GM18873 (cell line): ENCODE data around the gene WDR31.
A peak's percentile ranks its signal among the peaks of the same experiment; 100 is the strongest.
"Not testable (repeated sequence)": the region's sequence is repeated elsewhere in the genome, so short reads cannot be mapped to it uniquely, and the experiment has no call there.

Experiments used
- ATAC-seq: cut with Tn5 transposase; IDR thresholded peaks from one replicate; pipeline ENCODE4 v1.9.1; 2021; ENCODE audit warnings: mild to moderate bottlenecking, moderate library complexity, moderate number of reproducible peaks; ENCODE audit not compliant: unreplicated experiment, low FRiP score

Gene WDR31

DNA sequence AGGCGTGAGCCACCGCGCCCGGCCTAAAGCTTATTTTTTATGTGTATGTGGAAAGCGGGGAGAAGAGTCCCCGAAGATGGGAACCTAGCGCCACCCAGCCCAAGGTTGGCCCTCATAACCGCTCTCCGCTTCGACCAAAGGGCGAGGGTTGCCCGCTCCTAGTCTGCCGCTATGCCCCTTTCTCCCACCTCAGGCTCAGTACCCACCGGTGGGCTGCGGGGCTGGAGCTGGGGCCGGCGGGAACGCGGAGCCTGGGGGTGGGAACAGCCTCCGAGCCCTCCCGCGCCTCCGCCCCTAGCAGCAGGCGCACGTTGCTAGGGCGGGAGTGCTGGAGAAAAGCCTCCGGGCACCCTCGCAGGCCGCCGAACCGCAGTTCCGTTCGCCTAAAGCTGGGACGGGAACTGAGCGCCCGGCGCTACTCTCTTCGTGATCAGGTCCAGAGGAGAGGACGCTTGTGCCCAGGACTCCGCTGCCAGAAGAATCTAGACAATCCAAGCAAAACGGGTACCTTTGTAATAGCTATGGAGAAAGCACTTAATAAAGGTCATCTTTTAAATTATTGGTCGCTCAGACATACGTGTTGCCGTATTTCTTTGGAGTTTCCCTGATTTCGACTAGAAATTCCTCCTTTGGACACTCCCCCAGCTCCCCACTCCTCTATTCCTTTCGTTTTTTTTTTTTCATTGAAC lies at the start of gene WDR31:
TSS of gene WDR31 (minus strand) at position 265 of the 689 bp plus-strand sequence. CDS start 8,253 bp downstream, outside the sequence.
- ATAC-seq = peak; percentile 87

DNA sequence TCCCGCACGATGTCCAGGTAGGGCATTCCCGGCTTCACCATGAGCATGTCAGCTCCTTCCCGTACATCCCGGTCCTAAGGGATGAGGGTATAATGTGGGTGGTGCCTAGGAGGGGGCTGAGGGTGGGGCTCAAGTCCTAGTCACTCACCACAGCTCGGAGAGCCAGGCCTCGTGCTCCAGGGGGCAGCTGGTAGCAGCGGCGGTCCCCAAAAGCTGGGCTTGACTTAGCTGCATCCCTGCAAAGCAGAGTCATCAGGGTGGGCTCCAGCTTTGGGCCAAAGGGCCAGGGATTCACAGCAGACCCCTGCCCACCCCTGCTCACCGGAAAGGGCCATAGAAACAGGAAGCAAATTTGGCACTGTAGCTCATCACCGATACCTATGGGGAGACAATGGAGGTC lies 49.4 kb upstream of the WDR31 start:
- ATAC-seq = no peak

GRCh38 chr9:113388833-113389232 lies 48.8 kb upstream of the WDR31 start:
- ATAC-seq = no peak

- no peak for ATAC-seq
These were observed 47.6 kb upstream of the WDR31 start for GRCh38 chr9:113387560-113388230.

DNA sequence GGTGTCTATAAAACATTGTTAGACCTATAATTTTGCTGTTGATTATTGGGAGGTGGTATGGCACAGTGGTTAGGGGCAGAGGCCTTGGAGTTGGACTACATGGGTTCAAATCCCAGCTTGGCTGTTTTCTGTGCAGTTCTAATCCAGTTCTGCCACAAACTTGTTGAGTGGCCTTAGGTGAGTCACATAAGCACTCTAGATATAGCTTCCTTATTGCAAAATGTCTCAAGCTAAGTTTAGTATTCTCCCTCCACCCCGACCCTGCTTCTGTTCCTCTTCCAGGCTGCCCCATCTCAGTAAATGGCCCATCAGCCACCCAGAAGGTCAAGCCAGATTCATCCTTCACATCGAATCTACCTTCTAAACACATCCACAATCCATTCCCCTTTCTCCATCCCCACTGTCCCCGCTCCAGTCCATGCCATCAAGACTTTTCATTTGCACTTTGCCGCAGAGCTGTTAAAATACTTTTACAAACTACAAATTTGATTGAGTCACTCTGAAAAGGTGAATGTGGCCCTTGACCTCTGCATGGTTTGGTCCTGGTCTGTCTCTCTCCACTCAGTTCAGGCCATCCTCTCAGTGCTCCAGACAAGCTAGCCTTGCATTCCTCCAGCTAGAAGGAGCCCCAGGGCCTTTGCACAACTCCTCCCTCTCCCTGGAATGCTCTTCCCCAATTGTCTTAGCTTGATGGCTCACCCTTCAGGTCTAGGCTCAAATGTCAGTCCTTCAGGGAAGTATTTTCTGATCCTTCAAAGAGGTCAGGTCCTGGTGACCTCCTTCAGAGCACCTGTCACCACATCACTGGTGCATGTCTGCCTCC lies 46.7 kb upstream of the WDR31 start:
- no peak for ATAC-seq

- ATAC-seq = no peak
These were observed 41.9 kb upstream of the WDR31 start for GRCh38 chr9:113381909-113382411.

DNA sequence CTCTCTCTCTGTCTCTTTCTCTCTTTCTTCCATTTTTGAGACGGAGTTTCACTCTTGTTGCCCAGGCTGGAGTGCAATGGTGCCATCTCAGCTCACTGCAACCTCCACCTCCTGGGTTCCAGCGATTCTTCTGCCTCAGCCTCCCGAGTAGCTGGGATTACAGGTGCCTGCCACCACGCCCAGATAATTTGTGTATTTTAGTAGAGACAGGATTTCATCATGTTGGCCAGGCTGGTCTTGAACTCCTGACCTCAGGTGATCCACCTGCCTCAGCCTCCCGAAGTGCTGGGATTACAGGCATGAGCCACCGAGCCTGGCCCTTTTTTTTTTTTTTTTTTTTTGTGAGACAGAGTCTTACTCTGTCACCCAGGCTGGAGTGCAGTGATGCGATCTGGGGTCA lies 41.4 kb upstream of the WDR31 start:
- ATAC-seq = not testable (repeated sequence)

- peak; percentile 62 for ATAC-seq
These were observed 40.8 kb upstream of the WDR31 start for GRCh38 chr9:113380869-113381378.

- not testable (repeated sequence) for ATAC-seq
These were observed 39.7 kb upstream of the WDR31 start for GRCh38 chr9:113379829-113380210.

GRCh38 chr9:113379094-113379828 lies 39.2 kb upstream of the WDR31 start:
- not testable (repeated sequence) for ATAC-seq

DNA sequence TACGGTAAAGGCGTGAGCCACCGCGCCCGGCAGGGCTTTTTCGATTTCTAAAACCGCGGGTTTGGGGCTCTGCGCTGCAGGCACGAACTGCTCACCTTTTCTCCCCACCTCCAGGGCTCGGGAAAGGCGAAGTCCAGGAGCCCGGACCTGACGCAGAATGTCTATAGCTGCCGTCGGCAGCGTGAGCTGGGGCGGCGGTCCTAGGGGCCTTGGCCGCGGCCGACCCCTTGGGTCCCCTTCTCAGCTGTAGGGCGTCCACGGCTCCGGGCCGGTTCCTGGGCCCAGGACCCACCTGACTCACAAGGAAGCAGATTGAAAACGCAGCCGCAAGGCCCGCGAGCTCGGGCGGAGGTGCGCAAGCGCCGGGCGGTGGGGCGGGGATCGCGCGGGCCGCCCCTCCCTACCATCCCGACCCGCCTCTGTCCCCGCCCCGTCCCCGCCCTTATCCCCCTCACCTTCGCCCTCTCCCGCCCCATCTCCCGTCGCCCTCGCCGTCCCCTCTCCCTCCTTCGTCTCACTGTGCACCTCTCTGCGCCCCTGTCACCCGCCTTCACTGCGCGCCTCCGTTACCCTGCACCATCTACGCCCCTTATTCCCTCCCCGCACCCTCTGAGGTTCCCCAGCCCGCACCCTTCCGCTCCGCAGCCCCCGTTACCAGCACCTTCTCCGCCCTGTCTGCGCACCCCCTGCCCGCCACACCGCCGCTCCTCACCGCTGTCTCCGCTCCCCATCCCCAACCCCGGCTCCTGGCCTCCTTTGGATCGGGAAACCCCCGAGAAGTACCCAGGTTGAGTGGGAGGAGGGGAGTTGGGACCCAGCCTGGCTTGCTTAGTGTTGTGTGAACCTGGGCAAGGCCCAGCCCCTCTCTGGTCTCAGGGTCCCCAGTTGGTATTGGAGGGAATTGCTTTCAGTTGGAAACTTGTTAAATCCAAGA lies 36.8 kb upstream of the WDR31 start, which contains the start of gene HDHD3:
TSS of gene HDHD3 (minus strand) at position 353 of the 934 bp plus-strand sequence. CDS start 2,632 bp downstream, outside the sequence.
- peak; percentile 70 for ATAC-seq

GRCh38 chr9:113375057-113376023 lies 35.3 kb upstream of the WDR31 start:
- ATAC-seq = no peak

DNA sequence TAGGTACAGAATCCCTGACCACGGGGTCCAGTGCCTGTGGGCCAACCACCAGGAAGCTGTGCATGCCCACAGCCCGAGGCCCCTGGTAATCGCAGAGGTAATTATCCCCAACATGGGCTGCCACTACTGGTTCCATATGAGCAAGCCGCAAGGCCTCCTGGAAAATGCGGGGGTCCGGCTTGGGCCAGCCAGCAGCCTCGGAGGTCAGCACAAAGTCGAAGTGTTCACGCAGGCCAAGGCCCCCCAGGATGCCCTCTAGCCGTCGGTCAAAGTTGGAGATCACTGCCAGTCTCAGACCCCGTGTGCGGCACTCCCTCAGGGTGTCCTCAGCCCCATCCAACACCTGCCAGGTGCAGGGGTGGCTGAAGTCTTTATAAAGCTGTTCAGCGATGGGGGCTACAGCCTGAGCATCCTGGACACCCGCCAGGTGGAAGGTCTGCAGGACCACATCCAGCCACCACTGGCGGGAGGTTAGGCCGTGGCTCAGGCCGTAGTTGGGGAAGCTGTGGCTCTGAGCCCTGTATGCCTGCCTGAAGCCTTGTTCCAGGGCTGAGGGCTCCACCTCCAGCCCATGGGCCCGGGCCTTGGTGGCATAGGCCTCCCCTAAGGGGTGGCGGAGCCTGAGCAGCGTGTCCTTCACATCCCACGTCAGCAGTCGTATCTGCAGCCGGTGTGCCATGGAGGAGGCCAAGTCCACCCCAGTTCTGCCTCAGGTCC lies 33.8 kb upstream of the WDR31 start:
- ATAC-seq = no peak

DNA sequence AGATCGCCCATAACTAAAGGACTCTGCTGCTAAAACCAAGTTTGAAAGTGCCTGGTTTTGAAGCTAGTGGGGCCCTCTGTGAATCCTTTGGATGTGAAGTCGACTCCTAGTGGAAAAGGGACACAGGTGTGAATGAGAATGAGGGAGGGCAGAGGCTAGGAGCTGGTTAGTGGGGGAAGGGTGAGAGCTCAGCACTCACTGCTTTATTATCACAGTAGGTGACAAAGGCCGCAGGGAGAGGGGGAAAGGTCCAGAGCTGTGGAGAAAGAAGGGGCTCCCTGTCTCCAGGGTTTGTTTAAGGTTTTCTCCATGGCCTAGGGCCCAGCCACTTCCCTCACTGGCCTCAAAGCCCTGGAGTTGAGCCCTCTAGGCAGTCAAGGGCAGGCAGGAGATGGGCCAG lies 33.2 kb upstream of the WDR31 start:
- no peak for ATAC-seq

GRCh38 chr9:113372059-113372458 lies 32.0 kb upstream of the WDR31 start:
- ATAC-seq = no peak

GRCh38 chr9:113370806-113371325 lies 30.8 kb upstream of the WDR31 start:
- ATAC-seq = no peak

DNA sequence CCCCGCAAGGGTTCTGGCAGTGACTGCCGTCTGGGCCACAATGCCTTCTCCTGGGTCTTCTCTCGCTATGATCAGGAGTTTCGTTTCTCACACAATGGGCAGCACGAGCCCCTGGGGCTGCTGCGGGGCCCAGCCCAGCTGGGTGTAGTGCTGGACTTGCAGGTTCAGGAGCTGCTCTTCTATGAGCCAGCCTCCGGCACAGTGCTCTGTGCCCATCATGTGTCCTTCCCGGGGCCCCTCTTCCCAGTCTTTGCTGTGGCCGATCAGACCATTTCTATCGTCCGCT lies 29.7 kb upstream of the WDR31 start:
- no peak for ATAC-seq
